Measurements from ENCODE around the gene BORCS6. TPM values are rescaled to one million over a fixed set of nuclear protein-coding genes. Genes with fewer than 3 reads are reported as not detected.

BORCS6 gene
- total and polyA plus RNA-seq, 9 of the 15 experiments (the other 6 are each of a cell fraction or from before 2014, with no cell fraction given) = 0.01 to 7.4 (median 2.3) TPM

DNA sequence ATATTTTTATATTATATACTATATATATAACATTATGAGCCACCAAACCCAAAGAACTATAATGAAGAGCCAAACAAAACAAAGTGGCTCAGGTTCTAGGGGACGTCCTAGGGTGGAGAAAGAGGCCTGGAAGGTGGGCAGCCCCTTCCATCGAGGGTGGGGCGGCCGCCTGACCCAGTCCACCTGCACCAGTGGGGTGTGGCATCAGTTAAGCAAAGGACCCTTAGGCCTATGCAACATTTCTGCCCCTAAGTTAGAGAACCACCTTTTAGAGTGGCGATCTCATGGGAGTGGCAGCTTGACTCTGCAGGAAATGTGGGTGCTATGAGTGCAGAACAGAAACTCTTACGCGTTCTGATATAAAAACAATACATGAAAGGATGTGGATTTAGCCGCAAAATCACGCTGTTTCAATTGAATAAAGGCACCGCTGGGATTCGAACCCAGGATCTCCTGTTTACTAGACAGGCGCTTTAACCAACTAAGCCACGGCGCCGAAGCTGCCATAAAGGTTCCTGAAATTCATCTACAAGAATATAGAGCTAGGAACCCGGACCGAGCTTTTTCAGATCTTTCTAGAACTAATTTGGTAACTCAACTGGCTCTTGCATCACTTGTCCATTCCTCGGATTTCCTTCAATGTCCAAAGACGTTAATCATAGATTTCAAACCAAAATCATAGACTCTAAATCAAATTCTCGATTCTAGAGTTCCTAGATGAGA is 36.0 kb upstream of the BORCS6 start (continued):
- TF ChIP-seq ARNT (IDR thresholded peaks at IDR 0.05) (peak; percentile 80 to 89), CREM (IDR thresholded peaks at IDR 0.05; ENCODE audit: low read depth) (no peak), SMARCC2 (IDR thresholded peaks at IDR 0.05; ENCODE audit: low read depth) (no peak), NFIC (IDR thresholded peaks at IDR 0.05) (peak; percentile 40; the same call in 1 of the 2 replicates), ZNF143 (CRISPR knock-in tag; IDR thresholded peaks at IDR 0.05) (no peak), PML (IDR thresholded peaks at IDR 0.05; ENCODE audit: low read length) (peak; percentile 57), HIVEP1 (CRISPR knock-in tag; IDR thresholded peaks at IDR 0.05) (no peak), MTA1 (IDR thresholded peaks at IDR 0.05; ENCODE audit: borderline replicate concordance) (peak; percentile 22; the same call in 1 of the 2 replicates), LCOR (CRISPR knock-in tag; IDR thresholded peaks at IDR 0.05) (0 out of 2 replicates have a peak, but pooled peaks have one; percentile 6), POLR3G (IDR thresholded peaks at IDR 0.05; ENCODE audit: extremely low read depth, insufficient read length, insufficient replicate concordance) (peak; percentile 48), CREBBP (IDR thresholded peaks at IDR 0.05; ENCODE audit: low read depth, low read length) (no peak), RUNX1 (IDR thresholded peaks at IDR 0.05; ENCODE audit: low read depth) (no peak), ZNF197 (CRISPR knock-in tag; IDR thresholded peaks at IDR 0.05; ENCODE audit: low read depth) (0 out of 2 replicates have a peak, but pooled peaks have one; percentile 10), TEAD4 (IDR thresholded peaks at IDR 0.05; ENCODE audit: low read length) (peak; percentile 68), TEAD4 (CRISPR knock-in tag; IDR thresholded peaks at IDR 0.05; ENCODE audit: borderline replicate concordance) (no peak), ZBTB33 (CRISPR knock-in tag; IDR thresholded peaks at IDR 0.05) (peak; percentile 31; the same call in 1 of the 2 replicates), FOXA3 (CRISPR knock-in tag; conservative IDR thresholded peaks at IDR 0.05 in 1 of 2, IDR thresholded peaks at IDR 0.05 in 1 of 2) (peak in 1 of 2 experiments; percentile 60; a peak in 1 of 4 replicates), POLR2AphosphoS5 (IDR thresholded peaks at IDR 0.05; ENCODE audit: control insufficient read depth, insufficient read depth, low read depth, low read length) (peak; percentile 40; the same call in 1 of the 2 replicates), ADNP (tag; IDR thresholded peaks at IDR 0.05) (peak; percentile 93), PURB (CRISPR knock-in tag; IDR thresholded peaks at IDR 0.05; ENCODE audit: low read depth) (no peak)
- TF ChIP-seq, protein P1, sequence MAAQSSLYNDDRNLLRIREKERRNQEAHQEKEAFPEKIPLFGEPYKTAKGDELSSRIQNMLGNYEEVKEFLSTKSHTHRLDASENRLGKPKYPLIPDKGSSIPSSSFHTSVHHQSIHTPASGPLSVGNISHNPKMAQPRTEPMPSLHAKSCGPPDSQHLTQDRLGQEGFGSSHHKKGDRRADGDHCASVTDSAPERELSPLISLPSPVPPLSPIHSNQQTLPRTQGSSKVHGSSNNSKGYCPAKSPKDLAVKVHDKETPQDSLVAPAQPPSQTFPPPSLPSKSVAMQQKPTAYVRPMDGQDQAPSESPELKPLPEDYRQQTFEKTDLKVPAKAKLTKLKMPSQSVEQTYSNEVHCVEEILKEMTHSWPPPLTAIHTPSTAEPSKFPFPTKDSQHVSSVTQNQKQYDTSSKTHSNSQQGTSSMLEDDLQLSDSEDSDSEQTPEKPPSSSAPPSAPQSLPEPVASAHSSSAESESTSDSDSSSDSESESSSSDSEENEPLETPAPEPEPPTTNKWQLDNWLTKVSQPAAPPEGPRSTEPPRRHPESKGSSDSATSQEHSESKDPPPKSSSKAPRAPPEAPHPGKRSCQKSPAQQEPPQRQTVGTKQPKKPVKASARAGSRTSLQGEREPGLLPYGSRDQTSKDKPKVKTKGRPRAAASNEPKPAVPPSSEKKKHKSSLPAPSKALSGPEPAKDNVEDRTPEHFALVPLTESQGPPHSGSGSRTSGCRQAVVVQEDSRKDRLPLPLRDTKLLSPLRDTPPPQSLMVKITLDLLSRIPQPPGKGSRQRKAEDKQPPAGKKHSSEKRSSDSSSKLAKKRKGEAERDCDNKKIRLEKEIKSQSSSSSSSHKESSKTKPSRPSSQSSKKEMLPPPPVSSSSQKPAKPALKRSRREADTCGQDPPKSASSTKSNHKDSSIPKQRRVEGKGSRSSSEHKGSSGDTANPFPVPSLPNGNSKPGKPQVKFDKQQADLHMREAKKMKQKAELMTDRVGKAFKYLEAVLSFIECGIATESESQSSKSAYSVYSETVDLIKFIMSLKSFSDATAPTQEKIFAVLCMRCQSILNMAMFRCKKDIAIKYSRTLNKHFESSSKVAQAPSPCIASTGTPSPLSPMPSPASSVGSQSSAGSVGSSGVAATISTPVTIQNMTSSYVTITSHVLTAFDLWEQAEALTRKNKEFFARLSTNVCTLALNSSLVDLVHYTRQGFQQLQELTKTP (IDR thresholded peaks at IDR 0.05; ENCODE audit: low read depth in 1 of 2, partially characterized antibody in 2 of 2) = peak in 1 of 2 experiments; percentile 66
